Activated naive CD8-positive, alpha-beta T cell treated with anti-CD3 and anti-CD28 coated beads for 36 hours (primary cell): Measurements from ENCODE around the gene SNRPA. TPM values are rescaled to one million over a fixed set of nuclear protein-coding genes. Genes with fewer than 3 reads are reported as not detected.
"Not testable (repeated sequence)": the region's sequence is repeated elsewhere in the genome, so short reads cannot be mapped to it uniquely, and the experiment has no call there.

ENCODE experiments used
- DNase-seq: peaks from one replicate; pipeline ENCODE4 v3.0.0; 2021
- H3K27ac Mint-ChIP-seq: one replicate; pipeline ENCODE4 v1.8.0; 2022; ENCODE audit warnings: mild to moderate bottlenecking, moderate library complexity, mixed read lengths
- H3K27me3 Mint-ChIP-seq: one replicate; pipeline ENCODE4 v1.8.0; 2022; ENCODE audit warnings: mild to moderate bottlenecking, mixed read lengths
- H3K36me3 Mint-ChIP-seq: one replicate; pipeline ENCODE4 v1.8.0; 2021; ENCODE audit warnings: mild to moderate bottlenecking, mixed read lengths
- H3K4me1 Mint-ChIP-seq: one replicate; pipeline ENCODE4 v1.8.0; 2021; ENCODE audit warnings: mixed read lengths
- H3K4me3 Mint-ChIP-seq: one replicate; pipeline ENCODE4 v1.8.0; 2022; ENCODE audit warnings: mild to moderate bottlenecking, moderate library complexity, mixed read lengths
- H3K9me3 Mint-ChIP-seq: one replicate; pipeline ENCODE4 v1.8.0; 2022; ENCODE audit warnings: mixed read lengths
- total RNA-seq, 2 experiments: library from RNA; stranded (reverse); gene quantifications; one replicate each; pipeline ENCODE4 v1.2.3, GENCODE V29; 2021

SNRPA gene
- total RNA-seq, 2 experiments from 2014 or later, result 237 to 252 TPM

GRCh38 chr19:40752257-40752781, 1.3 kb downstream of the SNRPA start:
- peaks cover 62% of the 10 kb centered on the region for H3K36me3 Mint-ChIP-seq
- no peaks in the 10 kb centered on the region for H3K27me3 Mint-ChIP-seq
- H3K4me3 Mint-ChIP-seq, result peak overlapping the region; percentile 100
- H3K27ac Mint-ChIP-seq, result peak overlapping the region; percentile 100
- peaks cover 3% of the 10 kb centered on the region for H3K9me3 Mint-ChIP-seq
- peaks cover 49% of the 10 kb centered on the region for H3K4me1 Mint-ChIP-seq
- DNase-seq, result no peak

DNA sequence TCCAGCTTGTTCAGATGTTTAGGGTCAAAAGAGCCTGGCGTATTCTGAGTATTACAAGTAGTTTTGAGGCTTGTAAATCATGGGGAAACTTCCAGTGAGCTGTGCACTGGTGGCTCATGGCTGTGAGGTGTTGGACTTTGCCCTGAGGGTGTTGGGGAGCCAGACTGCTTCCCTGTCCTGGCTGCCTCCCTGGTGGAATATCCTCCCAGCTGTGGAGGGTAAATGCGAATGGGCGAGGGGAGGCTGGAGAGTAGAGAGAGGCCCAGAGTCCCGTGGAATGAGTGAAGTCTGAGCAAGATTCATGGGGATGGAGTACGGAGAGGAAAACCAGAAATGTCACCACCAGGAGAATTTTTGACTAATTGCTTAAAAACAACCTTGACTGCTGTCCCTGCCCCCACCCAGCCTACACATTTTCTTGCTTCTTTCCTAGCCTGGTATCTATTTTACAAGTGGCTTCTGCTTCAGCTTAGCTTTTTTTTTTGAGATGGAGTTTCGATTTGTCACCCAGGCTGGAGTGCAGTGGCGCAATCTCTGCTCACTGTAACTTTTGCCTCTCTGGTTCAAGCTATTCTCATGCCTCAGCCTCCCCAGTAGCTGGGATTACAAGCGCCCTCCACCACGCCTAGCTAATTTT, 3.7 kb downstream of the SNRPA start:
- peaks cover 71% of the 10 kb centered on the region for H3K36me3 Mint-ChIP-seq

DNA sequence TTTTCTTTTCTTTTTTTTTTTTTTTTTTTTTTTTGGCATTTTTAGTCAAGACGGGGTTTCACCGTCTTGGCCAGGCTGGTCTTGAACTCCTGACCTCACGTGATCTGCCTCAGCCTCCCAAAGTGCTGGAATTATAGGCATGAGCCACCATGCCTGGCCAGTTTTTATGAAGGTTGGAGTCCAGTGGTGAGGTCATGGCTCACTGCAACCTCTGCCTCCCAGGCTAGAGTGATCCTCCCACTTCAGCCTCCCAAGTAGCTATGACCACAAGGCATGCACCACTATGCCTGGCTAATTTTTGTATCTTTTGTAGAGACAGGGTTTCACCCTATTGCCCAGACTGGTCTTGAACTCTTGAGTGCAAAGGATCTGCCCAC, 4.2 kb downstream of the SNRPA start:
- Mint-ChIP-seq H3K4me1 (peaks cover 51% of the 10 kb centered on the region), H3K9me3 (peaks cover 3% of the 10 kb centered on the region), H3K36me3 (peaks cover 72% of the 10 kb centered on the region), H3K27ac (peak overlapping the region; percentile 93), H3K4me3 (peak overlapping the region; percentile 85), H3K27me3 (no peaks in the 10 kb centered on the region)
- DNase-seq, result no peak

More for the DNA sequence above, 3.7 kb downstream of the SNRPA start:
- Mint-ChIP-seq H3K9me3 (peaks cover 3% of the 10 kb centered on the region), H3K27ac (peak overlapping the region; percentile 93), H3K4me1 (peaks cover 53% of the 10 kb centered on the region), H3K27me3 (no peaks in the 10 kb centered on the region), H3K4me3 (peak overlapping the region; percentile 85)
- peak; percentile 66 for DNase-seq

GRCh38 chr19:40755791-40756190, 4.8 kb downstream of the SNRPA start:
- Mint-ChIP-seq H3K36me3 (peaks cover 77% of the 10 kb centered on the region), H3K4me1 (peaks cover 56% of the 10 kb centered on the region), H3K4me3 (peak overlapping the region; percentile 85), H3K27me3 (no peaks in the 10 kb centered on the region), H3K9me3 (peaks cover 3% of the 10 kb centered on the region), H3K27ac (peak overlapping the region; percentile 93)
- no peak for DNase-seq

DNA sequence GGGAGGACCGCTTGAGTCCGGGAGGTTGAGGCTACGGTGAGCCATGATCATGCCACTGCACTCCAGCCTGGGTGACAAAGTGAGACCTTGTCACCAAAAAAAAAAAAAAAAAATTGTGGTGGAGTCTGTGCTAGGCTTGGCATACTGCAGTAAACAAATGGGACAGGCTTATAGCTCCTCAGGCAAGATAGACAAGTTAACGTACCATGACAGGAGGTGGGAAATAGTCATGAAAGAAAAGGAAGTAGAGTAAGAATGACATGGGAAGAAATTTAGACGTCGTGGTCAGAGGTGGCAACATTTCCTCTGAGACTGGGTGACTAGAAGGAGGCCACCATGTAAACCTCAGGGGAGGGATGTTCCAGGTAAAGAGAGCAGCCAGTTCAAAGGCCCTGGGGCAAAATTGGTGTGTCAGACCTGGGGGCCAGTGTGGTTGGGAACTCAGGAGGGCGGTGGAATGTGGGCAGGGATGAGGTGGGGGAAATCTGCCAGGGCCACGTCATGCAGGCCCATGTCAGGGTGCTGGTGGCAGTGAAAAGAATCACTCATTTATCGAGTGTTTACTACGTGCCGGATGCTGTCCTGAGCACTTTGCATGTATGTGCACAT, 5.6 kb downstream of the SNRPA start:
- H3K27me3 Mint-ChIP-seq, result no peaks in the 10 kb centered on the region
- peak; percentile 32 for DNase-seq
- H3K9me3 Mint-ChIP-seq, result peaks cover 3% of the 10 kb centered on the region
- H3K27ac Mint-ChIP-seq, result peak overlapping the region; percentile 45
- peaks cover 60% of the 10 kb centered on the region for H3K4me1 Mint-ChIP-seq
- peak overlapping the region; percentile 47 for H3K4me3 Mint-ChIP-seq
- H3K36me3 Mint-ChIP-seq, result peaks cover 75% of the 10 kb centered on the region

DNA sequence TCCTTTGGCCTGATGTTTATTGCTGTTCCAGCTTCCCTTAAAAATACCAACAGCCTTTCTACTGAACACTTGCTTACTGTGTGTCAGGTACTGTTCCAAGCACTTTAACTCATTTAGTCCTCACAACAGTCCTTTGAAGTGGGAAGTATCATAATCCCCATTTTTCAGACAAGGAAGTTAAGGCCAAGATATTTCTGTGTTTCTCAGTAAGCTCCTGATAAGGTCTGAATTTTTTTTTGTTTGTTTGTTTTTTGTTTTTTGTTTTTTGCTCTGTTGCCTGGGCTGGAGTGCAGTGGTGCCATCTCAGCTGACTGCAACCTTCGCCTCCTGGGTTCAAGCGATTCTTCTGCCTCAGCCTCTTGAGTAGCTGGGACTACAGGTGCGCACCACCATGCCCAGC, 7.5 kb downstream of the SNRPA start:
- H3K36me3 Mint-ChIP-seq, result peaks cover 77% of the 10 kb centered on the region
- H3K9me3 Mint-ChIP-seq, result no peaks in the 10 kb centered on the region
- DNase-seq, result no peak
- H3K4me1 Mint-ChIP-seq, result peaks cover 68% of the 10 kb centered on the region
- no peaks in the 10 kb centered on the region for H3K27me3 Mint-ChIP-seq
- no peak overlapping the region for H3K4me3 Mint-ChIP-seq
- H3K27ac Mint-ChIP-seq, result no peak overlapping the region

DNA sequence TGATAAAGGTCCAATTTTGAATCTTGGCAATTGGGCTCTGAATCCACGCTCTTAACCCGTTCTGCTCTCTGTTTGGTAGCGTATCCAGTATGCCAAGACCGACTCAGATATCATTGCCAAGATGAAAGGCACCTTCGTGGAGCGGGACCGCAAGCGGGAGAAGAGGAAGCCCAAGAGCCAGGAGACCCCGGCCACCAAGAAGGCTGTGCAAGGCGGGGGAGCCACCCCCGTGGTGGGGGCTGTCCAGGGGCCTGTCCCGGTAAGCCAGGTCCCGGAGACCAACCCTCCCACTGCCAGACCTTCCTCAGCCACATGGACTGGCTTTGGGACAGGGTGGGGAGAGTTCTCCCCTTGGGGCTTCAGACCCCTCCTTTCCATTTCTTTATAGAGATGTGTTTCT, 8.3 kb downstream of the SNRPA start:
- no peak overlapping the region for H3K27ac Mint-ChIP-seq
- H3K9me3 Mint-ChIP-seq, result no peaks in the 10 kb centered on the region
- no peaks in the 10 kb centered on the region for H3K27me3 Mint-ChIP-seq
- H3K4me3 Mint-ChIP-seq, result no peak overlapping the region
- H3K36me3 Mint-ChIP-seq, result peaks cover 78% of the 10 kb centered on the region
- no peak for DNase-seq
- H3K4me1 Mint-ChIP-seq, result peaks cover 73% of the 10 kb centered on the region

GRCh38 chr19:40762754-40763470, 11.9 kb downstream of the SNRPA start:
- Mint-ChIP-seq H3K27ac (peak overlapping the region; percentile 79), H3K4me3 (peak overlapping the region; percentile 35), H3K36me3 (peaks cover 66% of the 10 kb centered on the region), H3K4me1 (peaks cover 64% of the 10 kb centered on the region), H3K9me3 (no peaks in the 10 kb centered on the region), H3K27me3 (no peaks in the 10 kb centered on the region)
- DNase-seq, result peak; percentile 54

GRCh38 chr19:40763526-40763925, 12.5 kb downstream of the SNRPA start:
- Mint-ChIP-seq H3K27me3 (no peaks in the 10 kb centered on the region), H3K4me3 (peak overlapping the region; percentile 1), H3K36me3 (peaks cover 61% of the 10 kb centered on the region), H3K4me1 (peaks cover 60% of the 10 kb centered on the region), H3K27ac (peak overlapping the region; percentile 79), H3K9me3 (no peaks in the 10 kb centered on the region)
- no peak for DNase-seq

GRCh38 chr19:40763963-40764362, 13.0 kb downstream of the SNRPA start:
- DNase-seq, result peak; percentile 50
- Mint-ChIP-seq H3K27ac (peak overlapping the region; percentile 79), H3K4me3 (peak overlapping the region; percentile 40), H3K4me1 (peaks cover 62% of the 10 kb centered on the region), H3K27me3 (no peaks in the 10 kb centered on the region), H3K36me3 (peaks cover 59% of the 10 kb centered on the region), H3K9me3 (no peaks in the 10 kb centered on the region)

DNA sequence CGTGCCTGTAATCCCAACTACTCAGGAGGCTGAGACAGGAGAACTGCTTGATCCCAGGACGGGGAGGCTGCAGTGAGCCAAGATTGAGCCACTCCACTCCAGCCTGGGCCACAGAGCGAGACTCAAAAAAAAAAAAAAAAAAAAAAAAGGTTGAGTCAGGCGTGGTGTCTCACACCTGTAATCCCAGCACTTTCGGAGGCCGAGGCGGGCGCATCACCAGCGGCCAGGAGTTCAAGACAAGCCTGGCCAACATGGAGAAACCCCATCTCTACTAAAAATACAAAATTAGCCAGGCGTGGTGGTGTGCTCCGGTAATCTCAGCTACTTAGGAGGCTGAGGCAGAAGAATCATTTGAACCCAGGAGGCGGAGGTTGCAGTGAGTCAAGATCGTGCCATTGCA, 15.4 kb downstream of the SNRPA start:
- H3K9me3 Mint-ChIP-seq, H3K4me3 Mint-ChIP-seq, H3K27me3 Mint-ChIP-seq, DNase-seq: not testable (repeated sequence)
- peak overlapping the region; percentile 54 for H3K27ac Mint-ChIP-seq
- H3K36me3 Mint-ChIP-seq, result peaks cover 54% of the 10 kb centered on the region
- peaks cover 52% of the 10 kb centered on the region for H3K4me1 Mint-ChIP-seq

- no peak for DNase-seq
- Mint-ChIP-seq H3K4me1 (peaks cover 29% of the 10 kb centered on the region), H3K27ac (no peak overlapping the region), H3K27me3 (no peaks in the 10 kb centered on the region), H3K4me3 (no peak overlapping the region), H3K9me3 (no peaks in the 10 kb centered on the region), H3K36me3 (peaks cover 36% of the 10 kb centered on the region)
These were observed 17.9 kb downstream of the SNRPA start for GRCh38 chr19:40768869-40769268.

- DNase-seq, H3K4me3 Mint-ChIP-seq: not testable (repeated sequence)
These were observed 20.3 kb downstream of the SNRPA start for GRCh38 chr19:40771101-40771862.

GRCh38 chr19:40774916-40775631, 24.1 kb downstream of the SNRPA start, which contains the start of gene MIA:
TSS of gene MIA (plus strand) at chr19:40775521. CDS start at chr19:40775543, 22 bp downstream.
- Mint-ChIP-seq H3K4me3 (no peak within 1 kb of the TSS), H3K36me3 (peaks cover 14% of the 10 kb centered on the region), H3K27ac (peak within 1 kb of the TSS; percentile 48), H3K4me1 (peaks cover 42% of the 10 kb centered on the region), H3K27me3 (no peaks in the 10 kb centered on the region), H3K9me3 (no peaks in the 10 kb centered on the region)
- no peak for DNase-seq

More at GRCh38 chr19:40771101-40771862, 20.3 kb downstream of the SNRPA start:
- not testable (repeated sequence) for H3K9me3 Mint-ChIP-seq, H3K27me3 Mint-ChIP-seq, H3K27ac Mint-ChIP-seq
- Mint-ChIP-seq H3K4me1 (peaks cover 22% of the 10 kb centered on the region), H3K36me3 (peaks cover 17% of the 10 kb centered on the region)
